OCI-M2 (cell line): Measurements from ENCODE around the gene C2CD2.

ENCODE experiments used
- DNase-seq: peaks from one replicate; lab custom pipeline; 2025; ENCODE audit not compliant: unreplicated experiment; lab: John Stamatoyannopoulos, UW

Gene C2CD2

GRCh38 chr21:41869771-41870170 lies 84.0 kb downstream of the C2CD2 start:
- no peak for DNase-seq

GRCh38 chr21:41868062-41868710 lies 85.6 kb downstream of the C2CD2 start:
- no peak for DNase-seq

- no peak for DNase-seq
These were observed 86.5 kb downstream of the C2CD2 start for GRCh38 chr21:41867313-41867712.

- DNase-seq, result no peak
These were observed 87.5 kb downstream of the C2CD2 start for GRCh38 chr21:41866274-41866809.

DNA sequence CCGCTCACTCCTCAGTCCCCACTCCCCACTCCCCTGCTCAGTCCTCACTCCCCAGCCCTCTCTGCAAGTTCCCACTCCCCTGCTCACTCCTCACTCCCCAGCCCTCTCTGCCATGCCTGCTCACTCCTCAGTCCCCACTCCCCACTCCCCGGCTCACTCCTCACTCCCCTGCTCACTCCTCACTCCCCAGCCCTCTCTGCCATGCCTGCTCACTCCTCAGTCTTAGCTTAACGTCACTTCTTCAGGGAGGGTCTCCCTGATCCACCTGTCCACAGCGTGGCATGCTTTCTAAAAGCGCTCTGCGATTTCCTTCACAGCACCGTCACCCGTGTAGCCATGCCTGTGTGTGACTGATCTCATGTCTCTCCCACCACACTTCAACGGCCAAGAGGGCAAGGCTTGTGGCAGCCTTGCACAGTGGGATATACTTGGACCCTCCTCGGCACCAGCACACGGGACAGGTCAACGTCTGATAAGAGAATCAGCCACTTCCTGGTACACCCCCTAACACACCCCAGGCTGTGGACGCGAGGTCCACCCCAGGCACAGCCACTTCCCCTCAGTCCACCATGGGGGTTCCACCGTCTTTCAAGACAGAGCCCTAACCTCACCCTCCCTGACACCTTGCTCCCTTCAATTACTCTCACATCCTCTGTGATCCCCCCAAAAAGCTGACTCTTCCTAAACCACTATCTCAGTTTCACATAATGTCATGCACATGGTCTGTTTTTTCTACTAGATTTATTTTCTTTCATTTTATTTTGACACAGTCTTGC lies 88.6 kb downstream of the C2CD2 start:
- DNase-seq, result no peak

- no peak for DNase-seq
These were observed 89.4 kb downstream of the C2CD2 start for GRCh38 chr21:41864311-41865001.

GRCh38 chr21:41863439-41863740 lies 90.4 kb downstream of the C2CD2 start:
- DNase-seq, result no peak

DNA sequence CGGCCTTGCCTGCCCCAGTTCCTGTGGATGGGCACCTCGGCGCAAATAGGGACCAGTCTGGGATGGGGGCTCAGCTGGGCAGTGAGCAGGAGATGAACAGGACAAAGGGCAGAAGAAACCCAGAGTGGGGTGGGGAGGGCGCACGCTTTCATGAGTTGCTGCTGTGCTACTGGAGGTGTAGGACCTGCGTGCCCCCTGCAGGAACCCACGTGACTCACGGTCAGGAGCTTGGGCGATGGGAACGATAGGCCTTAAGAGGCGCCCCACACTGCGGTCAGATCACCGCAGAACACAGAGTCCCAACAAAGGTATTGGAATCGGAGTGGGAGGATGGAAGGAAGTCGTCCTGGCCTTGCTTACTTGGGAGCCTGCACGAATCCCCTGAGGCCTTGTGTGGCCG lies 91.8 kb downstream of the C2CD2 start:
- DNase-seq, result no peak

- DNase-seq, result no peak
These were observed 92.6 kb downstream of the C2CD2 start for GRCh38 chr21:41861255-41861654.

DNA sequence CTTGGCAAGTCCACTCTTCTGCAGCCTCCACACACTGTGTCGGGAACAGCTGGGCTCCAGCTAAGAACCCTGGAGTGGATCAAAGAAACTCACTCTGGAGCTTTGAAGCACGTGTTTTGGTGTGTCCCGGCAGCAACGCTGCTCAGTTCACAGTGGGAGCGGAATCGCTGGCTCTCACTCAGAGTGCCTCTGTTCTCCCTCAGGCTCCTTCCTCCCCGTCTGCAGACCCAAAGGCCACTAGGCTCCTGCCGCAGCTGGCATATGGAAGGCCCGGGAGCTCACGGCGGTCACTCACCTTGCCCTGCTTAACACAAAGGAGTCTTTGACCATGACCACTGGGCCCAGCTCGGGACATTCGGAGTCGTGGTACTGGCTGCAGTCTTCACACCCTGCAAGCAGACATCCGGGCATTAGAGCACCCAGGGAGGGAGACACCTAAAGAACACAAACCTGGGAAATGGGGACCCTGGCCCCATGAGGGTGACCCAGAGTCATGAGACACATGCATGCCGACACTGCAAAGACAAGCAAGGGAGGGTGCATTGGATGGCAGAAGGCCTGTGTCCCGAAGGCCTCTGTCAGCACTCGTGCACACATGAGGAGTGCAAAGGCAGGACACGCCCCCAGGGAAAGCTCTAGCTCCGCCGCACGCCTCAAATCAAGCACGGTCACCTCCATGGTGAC lies 94.4 kb downstream of the C2CD2 start:
- DNase-seq, result no peak

GRCh38 chr21:41858466-41859296 lies 95.1 kb downstream of the C2CD2 start:
- DNase-seq, result no peak

DNA sequence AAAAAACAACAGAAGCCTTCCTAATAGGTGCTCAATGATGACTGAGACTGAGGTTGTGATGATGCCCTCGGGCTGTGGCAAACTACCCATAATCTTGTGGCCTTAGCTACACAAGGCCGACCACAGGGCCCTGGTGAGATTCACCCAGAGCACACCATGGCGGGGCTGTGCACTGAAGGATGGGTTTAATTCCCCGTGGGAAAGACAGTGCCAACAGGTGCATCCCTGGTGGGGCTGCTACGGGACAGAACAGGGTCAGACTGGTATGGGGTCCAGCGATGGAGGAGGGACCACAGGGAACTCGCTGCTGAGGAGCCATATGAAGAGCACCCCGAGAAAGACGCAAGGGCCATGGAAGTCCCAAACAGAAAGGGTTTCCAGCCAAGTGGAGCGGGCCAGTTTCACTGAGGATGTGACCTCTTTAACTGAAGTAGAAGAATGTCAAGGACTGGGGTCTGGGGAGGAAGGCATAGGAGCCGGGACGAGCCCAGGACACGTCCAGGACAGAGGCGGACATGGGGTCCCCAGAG lies 96.0 kb downstream of the C2CD2 start:
- no peak for DNase-seq

DNA sequence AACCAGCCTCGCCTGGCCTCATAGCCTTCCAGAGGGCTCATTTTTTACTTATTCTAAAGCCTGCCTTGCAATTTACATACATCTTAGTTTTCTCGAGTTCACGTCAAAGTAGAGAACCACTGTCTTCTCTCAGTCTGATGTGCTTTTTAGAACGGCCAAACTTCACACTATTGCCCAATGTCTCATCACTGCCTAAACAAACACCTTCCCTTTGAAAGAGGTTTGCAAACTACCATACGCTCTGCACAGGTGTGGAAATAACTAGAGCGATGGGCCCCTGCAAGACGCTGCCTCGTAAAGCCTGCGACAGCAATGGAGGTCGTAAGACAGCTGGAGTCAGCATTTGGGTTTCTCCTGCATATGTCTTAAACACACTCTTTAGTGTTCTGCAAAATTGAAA lies 97.2 kb downstream of the C2CD2 start:
- no peak for DNase-seq

GRCh38 chr21:41854426-41854995 lies 99.3 kb downstream of the C2CD2 start:
- no peak for DNase-seq

GRCh38 chr21:41852929-41853320 lies 100.9 kb downstream of the C2CD2 start:
- DNase-seq, result no peak

DNA sequence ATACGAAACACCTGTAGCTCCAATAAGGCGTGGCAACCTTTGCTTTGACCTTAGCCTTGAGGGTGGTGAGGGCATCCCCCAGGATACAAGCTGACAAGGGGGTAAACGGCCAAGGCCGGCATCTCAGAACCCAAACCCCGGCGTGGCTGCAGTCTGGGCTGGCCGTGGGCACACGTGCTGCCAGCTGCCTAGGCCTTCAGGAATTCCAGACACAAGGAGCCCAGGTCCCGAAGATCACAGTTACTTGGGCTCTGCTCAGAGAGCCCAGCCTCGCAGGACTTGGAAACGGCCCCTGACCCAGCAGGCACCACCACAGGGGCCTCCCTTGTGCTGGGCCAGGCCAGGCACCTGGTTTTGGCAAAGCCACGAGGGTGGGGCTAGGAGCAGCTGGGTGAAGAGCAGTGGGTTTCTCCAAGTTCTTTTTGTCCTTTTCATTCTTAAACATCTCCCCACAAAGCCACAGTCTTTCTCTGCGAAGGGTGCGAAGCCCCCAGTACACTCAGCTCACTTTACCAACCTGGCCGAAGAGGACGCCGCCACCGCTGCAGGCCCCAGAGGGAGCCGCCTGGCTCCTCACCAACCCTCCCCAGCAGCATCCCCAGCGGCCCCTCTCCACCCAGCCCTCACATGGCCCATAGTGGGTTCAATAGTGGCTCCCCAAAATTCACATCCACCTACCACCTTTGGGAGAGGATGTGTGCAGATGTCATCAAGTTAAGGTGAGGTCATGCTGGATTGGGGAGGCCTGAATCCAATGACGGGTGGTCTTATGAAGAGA lies 101.5 kb downstream of the C2CD2 start:
- no peak for DNase-seq

- no peak for DNase-seq
These were observed 102.6 kb downstream of the C2CD2 start for GRCh38 chr21:41851090-41851790.

DNA sequence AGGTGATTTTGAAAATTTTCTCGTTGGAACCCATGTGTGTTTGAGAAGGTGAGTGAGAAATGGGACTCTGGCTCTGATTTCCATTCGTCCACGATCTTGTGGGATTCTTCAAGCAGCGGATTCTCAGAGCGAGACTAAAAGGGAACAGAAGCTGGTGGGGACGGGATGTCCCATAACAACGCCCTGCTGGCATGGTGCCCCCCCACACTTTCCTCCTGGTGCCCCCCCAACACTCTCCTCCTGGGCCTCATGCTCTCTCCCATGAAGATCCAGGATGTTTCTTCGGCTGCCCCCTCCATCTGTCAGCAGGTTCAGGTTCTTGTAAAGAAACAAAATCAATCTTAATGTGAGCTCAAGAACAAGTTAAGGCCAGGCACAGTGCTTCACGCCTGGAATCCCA lies 103.7 kb downstream of the C2CD2 start:
- no peak for DNase-seq
